GM12891 (cell line): ENCODE results near the gene C2CD4A.

Experiments used
- PAX5 ChIP-seq: IDR thresholded peaks from 2 replicates; pipeline ENCODE4 v1.6.1; 2011; ENCODE audit warnings: low read length, moderate library complexity, mild to moderate bottlenecking; ENCODE audit not compliant: insufficient read depth, severe bottlenecking
- POLR2A ChIP-seq: IDR thresholded peaks from 2 replicates; pipeline ENCODE4 v1.6.1; 2011; ENCODE audit warnings: low read depth, low read length, control low read depth
- SPI1 ChIP-seq: IDR thresholded peaks from 2 replicates; pipeline ENCODE4 v1.6.1; 2011; ENCODE audit warnings: low read depth, low read length, control low read depth

DNA sequence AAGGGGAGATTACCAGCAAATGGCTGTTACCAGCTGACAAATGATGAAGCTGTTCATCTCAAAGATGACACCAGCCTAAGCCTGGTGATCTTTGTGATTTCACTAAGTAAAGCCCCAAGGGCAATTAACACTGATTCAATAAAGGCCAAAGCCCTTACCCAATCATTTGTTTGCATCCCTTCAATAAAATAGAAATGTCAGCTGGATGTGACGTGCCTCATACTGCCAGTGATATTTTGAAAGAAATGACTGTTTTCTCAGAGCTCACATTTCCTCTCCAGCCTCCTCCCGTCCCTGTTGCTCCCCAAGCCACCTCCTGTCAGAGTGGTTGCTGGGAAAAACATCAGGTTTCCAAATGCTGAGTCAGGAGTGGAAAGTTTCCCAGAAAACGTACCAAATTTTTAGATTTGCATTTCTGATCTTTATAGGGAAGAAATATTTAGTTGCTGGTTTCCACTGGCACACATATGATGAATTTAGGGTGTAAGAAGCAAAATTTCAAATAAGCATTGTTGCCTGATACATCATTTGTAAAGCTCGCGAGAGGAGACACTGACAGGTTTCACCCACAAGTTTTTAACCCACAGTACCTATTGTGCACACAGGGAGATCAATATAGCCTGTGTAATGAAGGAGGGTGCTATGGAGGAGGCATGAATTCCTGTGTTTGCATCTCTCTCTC is 21.0 kb downstream of the C2CD4A start:
- TF ChIP-seq POLR2A (no peak), PAX5 (no peak), SPI1 (no peak)
